KBM-7 (cell line): ENCODE results near the gene TNFRSF6B.
"Not testable (repeated sequence)": the region's sequence is repeated elsewhere in the genome, so short reads cannot be mapped to it uniquely, and the experiment has no call there.

Experiments
- DNase-seq: peaks from one replicate; pipeline ENCODE4 v3.0.0-alpha.2; 2015
- in situ Hi-C: fragments of 300-500 bp; cut with MboI; formaldehyde crosslinking; loops from 2 replicates; pipeline ENCODE4 v1.14.3; 2020; ENCODE audit warnings: low sequenced_read_pairs, low pct_unique_long_range_greater_than_20kb, mixed read lengths

Gene TNFRSF6B

DNA sequence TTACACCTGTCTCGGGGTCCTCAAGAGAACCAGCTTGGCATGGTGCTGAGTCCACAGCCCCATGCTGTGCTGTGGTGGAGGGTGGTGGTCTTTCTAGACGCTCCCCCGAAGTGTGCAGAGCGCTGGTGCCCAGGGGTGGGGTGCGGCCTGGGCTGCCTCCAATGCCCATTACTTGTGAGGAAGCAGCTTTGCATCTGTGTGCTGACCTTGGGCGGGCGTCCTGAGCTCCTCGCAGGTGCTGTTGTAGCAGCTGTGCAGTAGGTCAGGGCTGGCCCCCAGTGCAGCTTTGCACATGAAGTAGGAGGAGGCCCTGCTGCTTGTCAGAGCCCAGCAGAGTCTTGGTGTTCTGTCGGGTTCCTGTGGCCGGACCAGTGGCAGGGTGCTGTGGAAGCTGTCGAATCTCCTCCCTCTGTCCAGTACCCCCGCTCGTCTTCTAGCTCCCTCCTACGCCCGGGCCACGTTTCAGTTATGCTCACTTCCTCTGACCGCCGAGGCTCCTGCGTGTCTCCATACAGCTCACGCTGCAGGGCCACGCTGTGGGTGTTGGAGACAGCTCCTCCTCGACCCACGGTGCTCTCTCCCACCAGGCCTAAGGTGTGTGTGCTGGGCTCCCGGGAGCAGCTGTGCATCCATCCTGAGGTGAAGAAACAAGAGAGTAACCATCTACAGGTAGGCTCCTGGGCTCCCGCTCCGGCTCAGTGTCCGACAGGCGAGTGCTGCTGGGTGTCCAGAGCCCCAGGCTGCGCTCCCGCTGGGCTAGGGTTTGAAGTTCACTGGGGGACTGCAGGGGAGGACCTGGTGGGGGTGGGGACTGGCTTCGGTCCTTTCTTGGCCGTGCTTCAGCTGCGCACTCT is 34.3 kb upstream of the TNFRSF6B start:
- DNase-seq, result no peak
- in situ Hi-C loops, result no loop called here

DNA sequence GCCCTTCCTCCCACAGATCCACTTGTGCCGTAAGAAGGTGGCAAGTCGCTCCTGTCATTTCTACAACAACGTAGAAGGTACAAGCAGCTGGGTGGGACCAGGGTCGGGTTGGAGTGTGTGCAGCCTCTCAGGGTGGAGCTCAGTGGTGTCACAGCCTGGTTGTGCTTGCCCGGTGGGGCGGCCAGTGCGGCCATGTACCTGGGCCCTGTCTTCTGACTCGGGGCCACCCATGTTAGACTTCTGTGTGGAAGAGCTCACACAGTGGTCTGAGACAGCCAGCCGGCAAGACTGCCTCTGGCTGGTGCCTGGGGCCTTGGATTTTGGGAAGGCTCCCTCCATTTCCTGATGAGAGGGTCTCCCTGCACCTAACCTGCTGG is 33.7 kb upstream of the TNFRSF6B start:
- in situ Hi-C loops, result no loop called here
- no peak for DNase-seq

GRCh38 chr20:63663332-63664066 is 33.0 kb upstream of the TNFRSF6B start:
- no peak for DNase-seq
- in situ Hi-C loops, result no loop called here

DNA sequence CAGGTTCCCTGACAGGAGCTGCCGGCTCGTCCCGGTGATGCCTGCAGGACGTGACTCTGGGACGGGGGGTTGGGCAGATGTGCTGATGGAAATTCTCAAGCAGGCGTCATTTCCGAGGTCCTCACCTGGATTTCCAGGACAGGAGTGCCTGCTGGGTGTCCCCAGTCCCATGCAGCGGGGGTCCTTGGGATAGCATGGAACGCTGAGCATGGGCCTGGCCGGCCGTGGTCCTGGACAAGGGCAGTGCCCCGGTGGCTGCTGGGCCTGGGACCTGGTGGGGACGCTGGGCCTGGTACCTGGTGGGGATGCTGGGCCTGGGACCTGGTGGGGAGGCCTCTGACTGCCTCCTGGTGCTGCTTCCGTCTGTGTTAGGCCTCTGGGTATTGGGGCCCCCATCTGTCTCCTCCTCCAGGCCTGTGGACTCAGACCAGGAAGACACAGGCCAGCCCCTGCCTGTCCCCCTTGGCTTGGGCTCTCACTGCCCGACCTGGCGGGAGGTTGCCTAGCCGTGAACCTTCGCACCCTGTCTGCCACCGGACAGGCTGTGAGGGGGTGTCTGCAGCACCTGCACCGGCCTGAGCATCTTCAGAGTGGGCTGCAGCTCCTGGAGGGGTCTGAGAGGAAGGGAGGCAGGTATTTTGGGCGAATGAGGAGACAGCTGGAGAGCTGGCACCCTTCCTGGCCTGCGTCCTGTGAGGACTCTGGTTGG is 32.2 kb upstream of the TNFRSF6B start:
- in situ Hi-C loops, result no loop called here
- no peak for DNase-seq

DNA sequence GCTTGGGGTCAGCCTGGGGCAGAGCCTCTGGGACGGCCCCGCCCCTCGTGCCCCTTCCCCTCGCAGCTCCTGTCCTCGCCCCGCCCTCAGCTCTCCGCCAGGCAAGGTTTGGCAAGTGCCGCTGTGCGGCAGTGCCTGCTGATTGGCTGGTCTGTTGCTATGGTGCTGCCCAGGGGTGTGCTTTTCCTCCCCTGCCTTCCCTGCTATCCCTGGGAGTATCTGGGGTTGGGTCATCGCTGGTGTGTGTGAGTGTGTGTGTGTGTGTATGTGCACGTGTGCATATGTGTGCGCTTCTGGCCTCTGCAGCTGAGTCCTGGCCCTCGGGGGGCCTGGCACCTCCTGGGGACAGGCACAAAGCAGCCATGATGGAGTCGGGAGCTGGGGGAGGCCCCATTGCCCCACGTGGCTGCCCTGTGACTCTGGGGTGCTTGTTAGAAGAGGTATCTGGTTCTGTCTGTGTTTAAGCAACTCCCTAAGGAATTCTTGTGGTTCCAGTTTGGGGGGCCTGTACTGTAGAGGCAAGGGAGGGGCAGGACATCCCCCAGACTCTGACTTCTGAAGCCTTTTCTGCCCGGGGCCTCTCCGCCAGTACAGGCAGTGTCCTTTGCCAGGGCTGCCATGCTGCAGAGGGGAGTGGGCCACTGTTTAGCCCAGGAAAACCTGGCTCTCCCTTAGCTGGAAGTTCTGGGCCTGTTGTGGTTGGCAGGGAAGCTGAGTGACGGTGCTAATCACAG is 31.4 kb upstream of the TNFRSF6B start:
- DNase-seq, result no peak
- in situ Hi-C loops, result no loop called here

- in situ Hi-C loops, result no loop called here
- DNase-seq, result no peak
These were observed 30.7 kb upstream of the TNFRSF6B start for GRCh38 chr20:63665708-63666107.

DNA sequence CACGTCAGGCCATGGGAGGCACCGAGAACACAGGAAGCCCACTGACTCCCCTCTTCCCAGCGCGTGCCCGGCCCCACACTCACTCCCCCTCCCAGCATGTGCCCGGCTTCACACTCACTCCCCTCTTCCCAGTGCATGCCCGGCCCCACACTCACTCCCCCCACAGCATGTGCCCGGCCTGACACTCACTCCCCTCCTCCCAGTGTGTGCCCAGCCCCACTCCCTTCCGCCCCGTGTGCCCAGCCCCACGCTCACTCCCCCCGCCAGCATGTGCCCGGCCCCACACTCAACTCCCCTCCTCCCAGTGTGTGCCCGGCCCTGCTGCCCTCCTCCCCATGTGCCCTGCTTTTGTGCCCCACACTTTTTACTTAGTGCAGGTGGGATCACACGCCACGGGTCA is 28.6 kb upstream of the TNFRSF6B start:
- in situ Hi-C loops, result no loop called here
- DNase-seq, result no peak

- DNase-seq, result no peak
- in situ Hi-C loops, result no loop called here
These were observed 28.1 kb upstream of the TNFRSF6B start for GRCh38 chr20:63668351-63668750.

DNA sequence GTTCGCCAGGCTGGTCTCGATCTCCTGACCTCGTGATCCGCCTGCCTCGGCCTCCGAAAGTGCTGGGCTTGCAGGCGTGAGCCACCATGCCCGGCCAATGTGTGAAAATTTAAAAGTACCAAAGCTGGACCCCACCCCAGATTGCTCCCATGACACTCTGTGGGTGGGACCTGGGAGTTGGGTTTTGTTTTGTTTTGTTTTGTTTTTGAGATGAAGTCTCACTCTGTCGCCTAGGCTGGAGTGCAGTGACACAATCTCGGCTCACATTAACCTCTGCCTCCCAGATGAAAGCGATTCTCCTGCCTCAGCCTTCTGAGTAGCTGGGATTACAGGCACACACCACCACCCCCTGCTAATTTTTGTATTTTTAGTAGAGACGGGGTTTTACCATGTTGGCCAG is 24.8 kb upstream of the TNFRSF6B start:
- in situ Hi-C loops, DNase-seq: not testable (repeated sequence)

DNA sequence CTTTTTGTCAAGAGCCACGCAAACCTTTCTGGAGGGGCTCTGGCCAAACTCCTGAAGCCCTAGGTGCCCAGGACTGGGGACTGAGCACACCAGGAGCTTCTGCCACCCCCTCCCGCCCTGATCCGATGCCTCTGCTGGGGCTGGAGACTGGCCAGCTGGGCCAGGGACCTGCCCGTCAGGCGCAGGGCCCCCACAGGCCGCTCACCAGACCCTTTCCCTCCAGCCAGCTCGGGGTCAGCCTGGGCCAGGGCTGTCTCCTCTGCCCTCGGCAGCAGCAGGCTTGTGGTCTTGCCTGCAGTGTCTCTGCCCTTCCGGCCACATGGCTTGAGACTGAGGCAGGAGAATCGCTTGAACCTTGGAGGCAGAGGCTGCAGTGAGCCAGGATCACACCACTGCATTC is 23.8 kb upstream of the TNFRSF6B start:
- in situ Hi-C loops, result no loop called here

DNA sequence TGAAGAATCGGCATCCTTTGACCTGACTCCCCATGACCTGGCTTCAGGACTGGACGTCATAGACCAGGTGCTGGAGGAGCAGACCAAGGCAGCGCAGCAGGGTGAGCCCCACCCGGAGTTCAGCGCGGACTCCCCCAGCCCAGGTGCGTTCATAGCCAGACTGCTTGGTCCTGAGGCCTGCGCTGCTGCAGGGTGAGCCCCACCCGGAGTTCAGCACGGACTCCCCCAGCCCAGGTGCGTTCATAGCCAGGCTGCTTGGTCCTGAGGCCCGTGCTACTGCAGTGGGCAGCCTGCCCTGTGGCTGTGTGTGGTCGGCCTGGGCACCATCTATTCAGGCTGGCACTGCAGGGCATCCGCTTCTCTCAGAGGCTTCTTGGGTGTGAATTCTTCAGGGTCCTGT is 22.5 kb upstream of the TNFRSF6B start:
- in situ Hi-C loops, result no loop called here
- no peak for DNase-seq

More for the DNA sequence above, 23.8 kb upstream of the TNFRSF6B start:
- DNase-seq, result no peak

- in situ Hi-C loops, result no loop called here
- no peak for DNase-seq
These were observed 20.6 kb upstream of the TNFRSF6B start for GRCh38 chr20:63675681-63676368.

DNA sequence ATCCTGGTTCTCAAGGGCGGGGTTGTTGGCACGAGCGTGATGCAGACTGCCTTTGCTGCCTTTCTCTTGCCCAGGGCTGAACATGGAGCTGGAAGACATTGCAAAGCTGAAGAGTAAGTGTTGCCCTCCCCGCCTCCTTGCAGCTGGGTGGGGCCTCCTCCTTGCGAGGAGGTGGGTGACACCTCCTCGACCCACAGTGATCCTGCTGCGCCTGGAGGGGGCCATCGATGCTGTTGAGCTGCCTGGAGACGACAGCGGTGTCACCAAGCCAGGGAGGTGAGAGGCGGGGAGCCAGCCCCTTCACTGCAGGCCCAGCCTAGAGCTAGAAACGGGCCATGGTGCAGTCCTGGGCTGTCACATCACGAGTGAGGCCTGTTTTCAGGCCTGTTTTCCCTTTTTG is 18.4 kb upstream of the TNFRSF6B start:
- in situ Hi-C loops, result no loop called here

DNA sequence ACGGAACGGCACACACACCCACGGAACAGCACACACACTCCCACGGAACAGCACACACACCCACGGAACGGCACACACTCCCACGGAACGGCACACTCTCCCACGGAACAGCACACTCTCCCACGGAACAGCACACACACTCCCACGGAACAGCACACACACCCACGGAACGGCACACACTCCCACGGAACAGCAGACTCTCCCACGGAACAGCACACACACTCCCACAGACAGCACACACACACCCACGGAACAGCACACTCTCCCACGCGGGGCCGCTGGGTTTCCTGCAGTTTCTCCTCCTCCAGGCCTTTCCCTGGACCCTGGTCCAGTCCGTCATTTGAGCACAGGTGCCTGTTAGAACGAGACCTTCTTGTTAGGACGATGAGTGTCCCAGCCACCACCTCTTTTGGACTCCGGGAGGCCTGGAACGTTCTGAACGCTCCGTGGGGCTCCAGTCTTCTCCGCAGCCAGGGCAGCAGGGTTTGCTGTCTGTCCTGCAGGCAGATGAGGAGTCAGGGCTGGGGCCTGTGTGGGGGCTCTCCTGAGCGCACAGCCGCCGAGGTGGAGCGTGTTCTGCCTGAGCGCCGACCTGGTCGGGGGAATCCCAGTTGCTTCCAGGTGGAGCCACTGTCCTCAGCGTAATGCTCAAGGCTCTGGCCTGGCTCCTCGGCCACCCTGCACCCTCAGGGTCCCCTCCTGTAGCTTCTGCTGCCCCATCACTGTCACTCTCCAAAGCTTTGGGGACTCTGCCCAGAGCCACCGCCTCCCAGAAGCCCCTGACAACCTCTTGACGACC is 17.6 kb upstream of the TNFRSF6B start:
- DNase-seq, result no peak
- in situ Hi-C loops, result no loop called here

More for the DNA sequence above, 18.4 kb upstream of the TNFRSF6B start:
- no peak for DNase-seq

- in situ Hi-C loops, result no loop called here
These were observed 16.6 kb upstream of the TNFRSF6B start for GRCh38 chr20:63679799-63680305.

GRCh38 chr20:63680427-63680826 is 16.0 kb upstream of the TNFRSF6B start:
- in situ Hi-C loops, result no loop called here
- no peak for DNase-seq

More at GRCh38 chr20:63679799-63680305, 16.6 kb upstream of the TNFRSF6B start:
- DNase-seq, result no peak

DNA sequence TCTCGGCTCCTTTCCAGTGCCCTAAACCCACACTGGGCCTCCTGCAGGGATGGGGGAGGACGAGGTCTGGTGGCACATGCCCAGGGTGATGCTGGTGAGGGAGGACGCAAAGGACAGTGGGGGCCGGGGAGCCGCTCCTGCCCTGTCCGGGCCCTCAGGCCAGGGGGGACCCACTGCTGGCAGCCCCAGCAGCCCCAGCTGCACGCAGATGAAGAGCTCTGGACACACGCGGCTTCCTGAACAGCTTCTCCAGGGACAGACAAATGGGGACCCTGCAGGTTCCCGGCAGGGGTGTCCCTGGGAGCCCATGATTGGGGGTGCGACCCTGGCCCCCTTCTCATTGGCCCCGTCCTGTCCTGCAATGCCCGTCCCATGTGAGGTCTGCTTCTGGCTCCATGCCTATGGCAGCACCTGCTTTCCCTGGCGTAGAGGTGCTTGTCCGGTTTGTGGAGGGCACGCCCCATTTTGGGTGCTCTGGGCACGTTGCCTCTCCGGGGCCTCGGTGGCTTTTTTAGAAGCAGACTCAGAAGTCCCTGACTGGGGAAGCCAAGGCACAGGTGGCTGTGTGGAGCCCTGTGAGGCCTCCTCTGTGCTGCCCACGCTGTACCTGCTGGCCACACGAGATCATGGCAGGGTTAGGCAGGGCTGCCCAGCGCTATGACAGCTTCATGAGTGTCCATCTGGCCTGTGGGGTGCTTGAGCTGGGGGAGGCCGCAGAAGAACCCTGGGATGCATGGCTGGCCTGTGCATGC is 15.4 kb upstream of the TNFRSF6B start:
- DNase-seq, result no peak
- in situ Hi-C loops, result no loop called here
